ENCODE results near the gene CCDC141. TPM values are rescaled to one million over a fixed set of nuclear protein-coding genes. Genes with fewer than 3 reads are reported as not detected.

CCDC141 gene
- total RNA-seq, 3 donors from 2014 or later = 1.3 to 11.7 (median 2.2) TPM

DNA sequence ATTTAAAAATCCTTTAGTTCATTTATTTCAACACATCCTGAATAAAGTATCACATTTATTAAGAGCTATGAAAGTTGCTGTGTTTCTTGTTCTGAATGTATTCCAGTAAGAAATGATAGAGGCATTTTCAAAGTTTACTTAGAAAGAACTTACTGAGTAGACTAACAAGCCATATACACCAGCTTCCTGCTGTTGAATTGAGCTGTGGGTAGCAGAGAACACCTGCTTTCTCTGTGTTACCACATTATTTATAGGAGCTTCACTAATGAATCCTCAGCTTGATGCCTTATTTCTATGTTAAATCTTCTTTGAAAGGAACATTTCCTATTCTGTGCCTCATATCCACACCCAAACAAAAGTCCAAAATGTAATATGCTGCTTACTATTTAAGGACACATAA, 115.4 kb downstream of the CCDC141 start:
- intact Hi-C loops (cut with DNase I; ENCODE audit: low total_unique reads) = no loop called here
- Histone ChIP-seq H3K36me3 (no peaks in the 10 kb centered on the region), H3K4me1 (no peaks in the 10 kb centered on the region), H3K27ac (no peak overlapping the region), H3K9me3 (peaks cover 8 to 15% of the 10 kb centered on the region in 2 donors), H3K4me3 (no peak overlapping the region), H3K27me3 (no peaks in the 10 kb centered on the region)
- DNase-seq (ENCODE audit: low spot score in 2 of 2) = no peak
- no peak for TF ChIP-seq POLR2A (IDR thresholded peaks at IDR 0.05)
- TF ChIP-seq POLR2AphosphoS5 (IDR thresholded peaks at IDR 0.05) = no peak
- TF ChIP-seq, protein P1, sequence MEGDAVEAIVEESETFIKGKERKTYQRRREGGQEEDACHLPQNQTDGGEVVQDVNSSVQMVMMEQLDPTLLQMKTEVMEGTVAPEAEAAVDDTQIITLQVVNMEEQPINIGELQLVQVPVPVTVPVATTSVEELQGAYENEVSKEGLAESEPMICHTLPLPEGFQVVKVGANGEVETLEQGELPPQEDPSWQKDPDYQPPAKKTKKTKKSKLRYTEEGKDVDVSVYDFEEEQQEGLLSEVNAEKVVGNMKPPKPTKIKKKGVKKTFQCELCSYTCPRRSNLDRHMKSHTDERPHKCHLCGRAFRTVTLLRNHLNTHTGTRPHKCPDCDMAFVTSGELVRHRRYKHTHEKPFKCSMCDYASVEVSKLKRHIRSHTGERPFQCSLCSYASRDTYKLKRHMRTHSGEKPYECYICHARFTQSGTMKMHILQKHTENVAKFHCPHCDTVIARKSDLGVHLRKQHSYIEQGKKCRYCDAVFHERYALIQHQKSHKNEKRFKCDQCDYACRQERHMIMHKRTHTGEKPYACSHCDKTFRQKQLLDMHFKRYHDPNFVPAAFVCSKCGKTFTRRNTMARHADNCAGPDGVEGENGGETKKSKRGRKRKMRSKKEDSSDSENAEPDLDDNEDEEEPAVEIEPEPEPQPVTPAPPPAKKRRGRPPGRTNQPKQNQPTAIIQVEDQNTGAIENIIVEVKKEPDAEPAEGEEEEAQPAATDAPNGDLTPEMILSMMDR (IDR thresholded peaks at IDR 0.05) = no peak

DNA sequence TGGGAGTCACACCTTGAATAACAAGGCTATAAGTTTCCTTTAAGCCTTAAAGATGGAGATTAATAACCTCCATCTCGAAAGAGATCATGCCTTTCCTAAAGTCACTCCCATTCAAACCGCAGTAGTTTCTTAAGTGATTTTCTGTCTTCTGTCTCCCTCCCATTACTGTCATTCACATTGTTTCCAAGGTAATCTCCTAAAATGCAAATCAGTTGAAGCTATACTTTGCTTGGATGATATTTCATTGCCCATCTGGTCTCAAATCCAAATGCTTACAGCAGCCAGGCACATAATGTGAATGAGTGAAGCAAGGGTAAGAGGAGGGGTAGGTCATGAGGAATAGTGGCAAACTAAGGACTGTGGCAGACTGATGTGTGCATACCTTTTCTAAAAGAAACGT, 116.4 kb downstream of the CCDC141 start:
- TF ChIP-seq POLR2A (IDR thresholded peaks at IDR 0.05) = no peak
- TF ChIP-seq POLR2AphosphoS5 (IDR thresholded peaks at IDR 0.05) = no peak
- TF ChIP-seq, protein P1 (IDR thresholded peaks at IDR 0.05) = no peak
- intact Hi-C loops (cut with DNase I; ENCODE audit: low total_unique reads) = no loop called here
- H3K4me3 ChIP-seq = no peak overlapping the region
- H3K36me3 ChIP-seq = no peaks in the 10 kb centered on the region
- DNase-seq (ENCODE audit: low spot score in 2 of 2) = no peak
- H3K9me3 ChIP-seq = peaks cover 8 to 15% of the 10 kb centered on the region in 2 donors
- H3K27me3 ChIP-seq = no peaks in the 10 kb centered on the region
- no peak overlapping the region for H3K27ac ChIP-seq
- no peaks in the 10 kb centered on the region for H3K4me1 ChIP-seq

DNA sequence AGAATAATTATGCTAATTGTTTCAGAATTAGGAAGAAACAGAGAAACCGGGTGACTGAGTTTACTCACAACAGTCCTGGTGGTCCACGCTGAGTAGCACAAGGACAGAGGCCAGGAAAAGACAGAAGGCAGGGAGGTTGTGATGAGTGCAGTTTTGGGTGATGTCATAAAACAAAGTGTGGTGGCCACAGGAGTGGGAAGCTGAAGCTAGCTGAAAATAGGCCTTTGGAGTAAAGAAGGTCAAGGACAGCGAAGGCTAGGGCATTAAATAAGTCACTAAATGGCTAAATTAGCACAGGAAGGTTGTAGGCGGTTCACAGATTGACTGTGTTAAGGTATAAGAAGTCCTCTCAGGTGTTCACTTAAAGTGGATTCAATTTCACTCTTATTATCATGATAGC, 121.9 kb downstream of the CCDC141 start:
- no peak for DNase-seq (ENCODE audit: low spot score in 2 of 2)
- no peaks in the 10 kb centered on the region for H3K27me3 ChIP-seq
- intact Hi-C loops (cut with DNase I; ENCODE audit: low total_unique reads) = no loop called here
- no peak overlapping the region for H3K4me3 ChIP-seq
- peaks cover 0 to 4% of the 10 kb centered on the region in 2 donors for H3K9me3 ChIP-seq
- no peak for TF ChIP-seq POLR2AphosphoS5 (IDR thresholded peaks at IDR 0.05)
- TF ChIP-seq, protein P1 (IDR thresholded peaks at IDR 0.05) = no peak
- no peak for TF ChIP-seq POLR2A (IDR thresholded peaks at IDR 0.05)
- no peaks in the 10 kb centered on the region for H3K4me1 ChIP-seq
- no peak overlapping the region for H3K27ac ChIP-seq
- no peaks in the 10 kb centered on the region for H3K36me3 ChIP-seq

DNA sequence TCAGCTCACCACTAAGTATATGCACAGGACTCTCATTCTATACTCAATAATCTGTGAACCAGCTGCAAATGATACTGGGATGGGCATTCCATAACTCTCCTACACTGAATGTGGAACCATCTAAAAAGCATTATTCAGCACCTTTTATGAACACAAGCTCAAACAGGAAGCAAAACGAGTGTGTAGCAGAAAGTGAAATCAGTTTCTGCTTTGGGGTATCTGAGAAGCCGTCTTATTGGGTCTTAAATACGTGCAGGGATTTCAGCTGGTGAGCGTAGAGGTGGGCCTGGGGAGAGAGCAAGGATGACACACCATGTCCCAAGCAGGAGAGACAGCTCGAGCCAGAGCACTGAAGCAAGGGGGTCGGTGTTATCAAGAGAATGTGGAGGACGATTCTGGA, 122.8 kb downstream of the CCDC141 start:
- DNase-seq (ENCODE audit: low spot score in 2 of 2) = no peak
- TF ChIP-seq POLR2A (IDR thresholded peaks at IDR 0.05) (no peak), POLR2AphosphoS5 (IDR thresholded peaks at IDR 0.05) (no peak)
- TF ChIP-seq, protein P1 (IDR thresholded peaks at IDR 0.05) = no peak
- Histone ChIP-seq H3K4me1 (no peaks in the 10 kb centered on the region), H3K27ac (no peak overlapping the region), H3K9me3 (peaks cover 0 to 4% of the 10 kb centered on the region in 2 donors), H3K36me3 (no peaks in the 10 kb centered on the region), H3K4me3 (peak overlapping the region in 1 of 3 donors; percentile 10), H3K27me3 (no peaks in the 10 kb centered on the region)
- intact Hi-C loops (cut with DNase I; ENCODE audit: low total_unique reads) = no loop called here

DNA sequence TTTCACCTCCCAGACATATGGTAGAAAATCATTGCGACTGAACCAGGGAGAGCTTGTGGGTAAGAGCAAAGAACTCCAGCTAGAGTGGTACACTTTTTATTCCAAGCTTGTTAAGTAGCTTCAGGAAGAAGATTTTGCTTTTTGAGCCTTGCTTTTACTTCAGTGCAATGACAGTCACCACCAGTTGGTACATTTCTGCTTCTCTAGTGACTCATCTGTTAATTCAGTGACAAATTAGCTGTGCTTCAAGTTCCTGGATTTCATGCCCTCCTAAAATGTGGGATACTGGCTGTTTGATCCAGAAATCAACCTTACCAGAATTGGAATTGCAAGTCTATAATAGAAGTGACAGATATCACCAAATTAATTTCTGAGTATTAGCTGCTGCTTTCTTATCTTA, 125.1 kb downstream of the CCDC141 start:
- no peak for DNase-seq (ENCODE audit: low spot score in 2 of 2)
- no peak for TF ChIP-seq POLR2A (IDR thresholded peaks at IDR 0.05)
- TF ChIP-seq POLR2AphosphoS5 (IDR thresholded peaks at IDR 0.05) = no peak
- Histone ChIP-seq H3K27me3 (no peaks in the 10 kb centered on the region), H3K9me3 (no peaks in the 10 kb centered on the region), H3K27ac (no peak overlapping the region), H3K4me3 (no peak overlapping the region), H3K36me3 (no peaks in the 10 kb centered on the region), H3K4me1 (no peaks in the 10 kb centered on the region)
- intact Hi-C loops (cut with DNase I; ENCODE audit: low total_unique reads) = no loop called here

DNA sequence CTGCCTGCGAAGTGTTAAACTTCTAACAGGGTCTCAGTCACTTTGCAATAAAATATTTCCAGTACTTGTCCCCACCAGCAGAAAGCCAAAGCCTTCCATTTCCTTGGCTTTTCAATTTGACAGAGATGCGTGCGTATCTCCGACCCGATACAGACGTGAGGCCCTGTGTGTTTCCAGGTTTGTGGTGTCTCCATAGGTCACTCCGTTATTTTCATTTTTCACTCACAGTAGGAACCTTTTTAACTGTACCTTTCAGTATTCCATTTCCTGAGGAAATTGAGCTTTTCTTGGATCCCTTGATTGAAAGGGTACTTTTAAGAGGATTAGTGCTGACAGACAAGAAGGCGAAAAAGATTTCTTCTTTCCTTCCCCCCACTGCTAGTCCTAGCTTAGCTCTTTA, 126.4 kb downstream of the CCDC141 start:
- DNase-seq (ENCODE audit: low spot score in 2 of 2) = no peak
- no peaks in the 10 kb centered on the region for H3K9me3 ChIP-seq
- TF ChIP-seq POLR2AphosphoS5 (IDR thresholded peaks at IDR 0.05) = no peak
- TF ChIP-seq, protein P1 (IDR thresholded peaks at IDR 0.05) = no peak
- TF ChIP-seq POLR2A (IDR thresholded peaks at IDR 0.05) = no peak
- H3K4me1 ChIP-seq = no peaks in the 10 kb centered on the region
- H3K4me3 ChIP-seq = no peak overlapping the region
- no peaks in the 10 kb centered on the region for H3K36me3 ChIP-seq
- no peak overlapping the region for H3K27ac ChIP-seq
- H3K27me3 ChIP-seq = no peaks in the 10 kb centered on the region
- intact Hi-C loops (cut with DNase I; ENCODE audit: low total_unique reads) = no loop called here

Data from breast epithelium (tissue), 4 donors.